Neuronal stem cell (in vitro differentiated cells): Measurements from ENCODE around the gene AP1G2.

ENCODE experiments used
- DNase-seq: peaks from one replicate; pipeline ENCODE4 v3.0.0-alpha.2; 2013; ENCODE audit warnings: low spot score
- H2AFZ ChIP-seq: one replicate; pipeline ENCODE4 v1.6.1; 2013; ENCODE audit warnings: mild to moderate bottlenecking, low read length, inconsistent platforms
- H2AK5ac ChIP-seq: 2 replicates; pipeline ENCODE4 v1.6.1; 2013; ENCODE audit warnings: low read depth, mild to moderate bottlenecking, inconsistent platforms, low read length, moderate library complexity, mixed read lengths
- H2BK120ac ChIP-seq: 2 replicates; pipeline ENCODE4 v1.6.1; 2013; ENCODE audit warnings: low read depth, mild to moderate bottlenecking, inconsistent platforms, low read length, moderate library complexity, mixed read lengths
- H2BK12ac ChIP-seq: one replicate; pipeline ENCODE4 v1.6.1; 2013; ENCODE audit warnings: low read length, inconsistent platforms
- H2BK15ac ChIP-seq: 2 replicates; pipeline ENCODE4 v1.6.1; 2013; ENCODE audit warnings: mild to moderate bottlenecking, low read length, inconsistent platforms, mixed read lengths
- H2BK5ac ChIP-seq: one replicate; pipeline ENCODE4 v1.6.1; 2013; ENCODE audit warnings: inconsistent platforms, mild to moderate bottlenecking, low read length, moderate library complexity
- H3K14ac ChIP-seq: one replicate; pipeline ENCODE4 v1.6.1; 2013; ENCODE audit warnings: low read length, inconsistent platforms
- H3K18ac ChIP-seq: 2 replicates; pipeline ENCODE4 v1.6.1; 2013; ENCODE audit warnings: low read length, inconsistent platforms
- H3K23ac ChIP-seq: 2 replicates; pipeline ENCODE4 v1.6.1; 2013; ENCODE audit warnings: low read depth, mild to moderate bottlenecking, mixed read lengths, low read length, inconsistent platforms; ENCODE audit not compliant: poor library complexity
- H3K27ac ChIP-seq: replicated peaks from 3 replicates; pipeline ENCODE4 v1.5.1; 2013; ENCODE audit warnings: low read length, inconsistent platforms
- H3K27me3 ChIP-seq, 3 experiments: 2 replicates each; pipeline ENCODE4 v1.6.1; 2013; ENCODE audit warnings: low read length in 3 of 3, mild to moderate bottlenecking in 2 of 3, inconsistent platforms in 1 of 3, low read depth in 1 of 3, mixed read lengths in 1 of 3, moderate library complexity in 1 of 3; ENCODE audit not compliant: control insufficient read depth in 3 of 3, insufficient read depth in 3 of 3
- H3K36me3 ChIP-seq, 2 donors: replicated peaks in 1 of 2; 2 replicates each; pipeline ENCODE4 v1.6.1; 2013; ENCODE audit warnings: low read length in 2 of 2; ENCODE audit not compliant: control insufficient read depth in 2 of 2, insufficient read depth in 2 of 2
- H3K4ac ChIP-seq: 2 replicates; pipeline ENCODE4 v1.6.1; 2013; ENCODE audit warnings: inconsistent platforms, mild to moderate bottlenecking, low read length, moderate library complexity
- H3K4me1 ChIP-seq, 2 donors: 1 replicate in 1 of 2; 2 replicates in 1 of 2; pipeline ENCODE4 v1.6.1; 2013; ENCODE audit warnings: low read length in 2 of 2, low read depth in 1 of 2; ENCODE audit not compliant: control insufficient read depth in 2 of 2, insufficient read depth in 1 of 2
- H3K4me2 ChIP-seq: one replicate; pipeline ENCODE4 v1.6.1; 2013; ENCODE audit warnings: mild to moderate bottlenecking, low read length, inconsistent platforms; ENCODE audit not compliant: insufficient read depth, poor library complexity, severe bottlenecking
- H3K4me3 ChIP-seq, 2 donors: 2 replicates each; pipeline ENCODE4 v1.5.1; 2013; ENCODE audit warnings: low read length in 2 of 2, mild to moderate bottlenecking in 2 of 2, inconsistent platforms in 1 of 2, moderate library complexity in 1 of 2
- H3K79me1 ChIP-seq: one replicate; pipeline ENCODE4 v1.6.1; 2013; ENCODE audit warnings: low read depth, mild to moderate bottlenecking, inconsistent platforms, low read length, moderate library complexity
- H3K9ac ChIP-seq: one replicate; pipeline ENCODE4 v1.6.1; 2013; ENCODE audit warnings: mild to moderate bottlenecking, low read depth, low read length, inconsistent platforms; ENCODE audit not compliant: poor library complexity
- H3K9me3 ChIP-seq, 2 donors: replicated peaks in 1 of 2; 2 replicates each; pipeline versions ENCODE3 to v1.6.1; 2013; ENCODE audit warnings: low read length in 2 of 2, mild to moderate bottlenecking in 2 of 2, inconsistent platforms in 1 of 2, low read depth in 1 of 2, mixed read lengths in 1 of 2, moderate library complexity in 1 of 2; ENCODE audit not compliant: control insufficient read depth in 2 of 2, insufficient read depth in 1 of 2
- H4K8ac ChIP-seq: one replicate; pipeline ENCODE4 v1.6.1; 2013; ENCODE audit warnings: low read depth, mild to moderate bottlenecking, inconsistent platforms, low read length, moderate library complexity
- H4K91ac ChIP-seq: one replicate; pipeline ENCODE4 v1.6.1; 2013; ENCODE audit warnings: low read length, low read depth, mild to moderate bottlenecking, inconsistent platforms; ENCODE audit not compliant: poor library complexity
- WGBS, 2 donors: extraction: QIAGEN DNeasy Blood & Tissue Kit; methylation state at CpG; one replicate each; pipeline ENCODE4 v1.1.7; 2013; ENCODE audit warnings: missing lambda C conversion rate in 2 of 2, mixed read lengths in 1 of 2; ENCODE audit not compliant: insufficient read length in 2 of 2, insufficient replicate concordance in 1 of 2; ENCODE audit errors: extremely low coverage in 2 of 2; 5-methylcytosine and 5-hydroxymethylcytosine counted together

Gene AP1G2

DNA sequence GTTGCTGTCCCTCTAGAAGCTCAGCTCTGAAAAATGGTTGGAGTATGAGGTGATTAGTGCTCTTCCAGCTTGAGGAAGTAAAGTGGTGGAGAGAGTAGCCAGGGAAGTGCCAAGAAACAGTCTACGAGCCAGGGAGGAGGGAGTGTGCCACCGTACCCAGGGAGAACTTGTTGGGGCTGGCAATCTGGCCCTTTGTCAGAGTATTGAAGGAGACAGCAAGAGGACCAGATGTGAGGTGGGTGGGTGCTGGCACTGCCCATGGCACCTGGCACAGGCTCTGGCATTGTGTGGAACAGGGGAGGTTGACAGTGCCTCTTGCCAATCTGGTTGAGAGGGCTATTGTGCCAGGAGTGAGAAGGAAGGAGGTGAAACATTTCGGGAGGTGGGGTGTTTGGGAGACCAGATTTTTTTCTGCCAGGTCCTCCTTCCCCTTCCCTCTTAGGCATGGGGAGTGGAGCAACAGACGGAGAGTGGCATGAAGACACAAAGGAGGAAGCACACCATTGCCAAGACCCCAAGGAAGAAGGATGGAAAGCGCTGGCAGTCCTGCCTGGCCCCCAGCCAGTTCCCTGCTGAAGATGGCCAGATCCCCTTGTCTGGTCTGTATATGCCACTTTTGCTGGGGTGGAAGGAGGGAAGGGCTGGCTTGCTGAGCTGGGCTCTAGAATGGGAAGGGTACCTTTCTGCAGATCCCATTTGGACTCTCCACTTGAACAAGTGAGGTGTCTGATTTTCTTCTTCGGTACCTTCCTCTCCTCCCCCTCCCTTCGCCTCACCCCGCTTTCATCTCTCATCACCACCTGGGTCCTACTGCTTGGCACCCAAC lies 53.6 kb downstream of the AP1G2 start:
- Histone ChIP-seq H3K27ac (no peak overlapping the region), H2BK120ac (no peak overlapping the region), H3K14ac (no peak overlapping the region), H3K9ac (no peak overlapping the region), H2BK15ac (no peak overlapping the region), H3K4ac (no peak overlapping the region), H3K9me3 (no peaks in the 10 kb centered on the region), H3K4me1 (peaks cover 0 to 4% of the 10 kb centered on the region in 2 donors), H3K23ac (peak overlapping the region; percentile 19), H3K36me3 (no peaks in the 10 kb centered on the region), H3K4me3 (no peak overlapping the region), H3K18ac (no peak overlapping the region), H4K91ac (no peak overlapping the region), H3K79me1 (no peaks in the 10 kb centered on the region), H2AK5ac (no peak overlapping the region), H2BK5ac (no peak overlapping the region), H3K4me2 (no peak overlapping the region), H2BK12ac (no peak overlapping the region), H4K8ac (no peak overlapping the region), H2AFZ (no peak overlapping the region), H3K27me3 (no peaks in the 10 kb centered on the region)
- no CpG with 5 or more reads among the region's 8 CpGs for WGBS, 2 donors
- no peak for DNase-seq

DNA sequence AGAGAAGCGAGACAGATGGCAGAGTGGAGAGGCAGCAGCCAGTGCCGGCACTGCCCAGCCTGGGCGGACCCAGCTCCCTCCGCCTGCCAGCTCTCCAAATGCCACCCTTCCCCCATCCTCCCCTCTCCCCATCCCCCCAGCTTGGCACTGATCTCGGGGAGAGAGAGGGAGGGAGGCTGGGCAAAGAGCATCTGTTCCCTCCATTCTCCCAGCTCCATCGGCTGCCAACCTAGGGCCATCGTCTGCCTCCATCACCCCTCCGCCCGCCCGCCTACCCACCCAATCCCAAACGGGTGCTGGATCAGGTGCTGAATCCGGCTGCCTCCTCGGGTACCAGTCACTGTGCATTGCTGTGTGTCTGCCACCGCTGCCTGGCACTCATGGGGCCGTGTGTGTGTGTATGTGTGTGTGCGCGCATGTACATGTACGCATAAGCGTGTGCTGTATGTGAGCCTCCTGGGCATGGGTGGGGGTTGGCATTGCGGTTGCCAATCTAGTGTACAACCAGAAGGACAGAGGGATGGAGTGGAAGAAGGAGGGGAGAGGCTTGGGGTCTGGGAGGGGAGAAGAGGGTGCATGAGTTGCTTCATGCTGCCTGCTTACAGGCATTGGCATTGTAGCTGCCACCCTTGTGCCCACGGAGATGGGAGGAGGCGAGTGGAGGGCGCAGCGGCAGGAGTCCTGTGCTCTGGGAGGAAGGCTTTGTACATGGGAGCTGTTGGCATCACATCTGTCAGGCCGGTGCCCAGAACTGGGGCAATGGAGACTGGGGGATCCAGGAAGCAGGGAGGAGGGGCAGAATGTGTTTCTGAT lies 54.4 kb downstream of the AP1G2 start:
- H3K27me3 ChIP-seq: no peaks in the 10 kb centered on the region
- no peaks in the 10 kb centered on the region for H3K4me1 ChIP-seq
- no peak overlapping the region for H2BK15ac ChIP-seq
- H3K9ac ChIP-seq: no peak overlapping the region
- no peak overlapping the region for H2BK120ac ChIP-seq
- no peaks in the 10 kb centered on the region for H3K36me3 ChIP-seq
- H2BK5ac ChIP-seq: no peak overlapping the region
- DNase-seq: no peak
- no peak overlapping the region for H3K4ac ChIP-seq
- no peak overlapping the region for H3K18ac ChIP-seq
- no peaks in the 10 kb centered on the region for H3K79me1 ChIP-seq
- no peak overlapping the region for H3K27ac ChIP-seq
- H3K4me2 ChIP-seq: no peak overlapping the region
- H3K14ac ChIP-seq: no peak overlapping the region
- H3K23ac ChIP-seq: no peak overlapping the region
- WGBS, 2 donors: no CpG with 5 or more reads among the region's 25 CpGs
- no peak overlapping the region for H2BK12ac ChIP-seq
- H3K9me3 ChIP-seq: no peaks in the 10 kb centered on the region
- no peak overlapping the region for H3K4me3 ChIP-seq
- no peak overlapping the region for H4K91ac ChIP-seq
- no peak overlapping the region for H4K8ac ChIP-seq
- no peak overlapping the region for H2AK5ac ChIP-seq
- H2AFZ ChIP-seq: no peak overlapping the region

DNA sequence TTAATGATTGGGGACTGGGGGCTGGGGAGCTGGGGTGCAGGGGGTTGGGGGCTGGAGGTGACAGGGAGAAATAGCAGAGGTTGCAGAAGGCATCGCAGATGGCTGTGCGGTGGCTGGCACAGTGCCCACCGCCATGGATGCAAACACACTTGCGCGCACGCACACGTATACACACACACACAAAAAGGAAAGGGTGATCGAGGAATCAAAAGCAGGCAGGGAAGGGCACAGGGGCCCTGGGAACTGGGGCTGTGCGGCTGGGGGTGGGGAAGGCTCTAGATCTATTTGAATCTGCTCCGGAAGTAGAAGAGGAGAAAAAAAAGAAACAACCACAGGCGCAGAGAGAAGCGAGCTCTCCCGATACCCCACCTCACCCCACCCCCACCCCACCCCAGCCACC lies 55.4 kb downstream of the AP1G2 start:
- Histone ChIP-seq H3K4ac (no peak overlapping the region), H3K4me1 (no peaks in the 10 kb centered on the region), H2BK15ac (no peak overlapping the region), H3K9me3 (no peaks in the 10 kb centered on the region), H3K4me2 (no peak overlapping the region), H2BK5ac (no peak overlapping the region), H2BK120ac (no peak overlapping the region), H3K4me3 (no peak overlapping the region), H3K36me3 (no peaks in the 10 kb centered on the region), H3K14ac (no peak overlapping the region), H3K23ac (no peak overlapping the region), H4K8ac (no peak overlapping the region), H2BK12ac (no peak overlapping the region), H3K18ac (peak overlapping the region; percentile 41), H2AK5ac (no peak overlapping the region), H3K79me1 (no peaks in the 10 kb centered on the region), H3K27ac (no peak overlapping the region), H2AFZ (no peak overlapping the region), H3K27me3 (no peaks in the 10 kb centered on the region), H3K9ac (peak overlapping the region; percentile 9), H4K91ac (no peak overlapping the region)
- no CpG with 5 or more reads among the region's 13 CpGs for WGBS, 2 donors
- DNase-seq: no peak
